Measurements from ENCODE around the gene MED15.
A peak's percentile ranks its signal among the peaks of the same experiment; 100 is the strongest.
"Not testable (repeated sequence)": the region's sequence is repeated elsewhere in the genome, so short reads cannot be mapped to it uniquely, and the experiment has no call there.

The MED15 gene

DNA sequence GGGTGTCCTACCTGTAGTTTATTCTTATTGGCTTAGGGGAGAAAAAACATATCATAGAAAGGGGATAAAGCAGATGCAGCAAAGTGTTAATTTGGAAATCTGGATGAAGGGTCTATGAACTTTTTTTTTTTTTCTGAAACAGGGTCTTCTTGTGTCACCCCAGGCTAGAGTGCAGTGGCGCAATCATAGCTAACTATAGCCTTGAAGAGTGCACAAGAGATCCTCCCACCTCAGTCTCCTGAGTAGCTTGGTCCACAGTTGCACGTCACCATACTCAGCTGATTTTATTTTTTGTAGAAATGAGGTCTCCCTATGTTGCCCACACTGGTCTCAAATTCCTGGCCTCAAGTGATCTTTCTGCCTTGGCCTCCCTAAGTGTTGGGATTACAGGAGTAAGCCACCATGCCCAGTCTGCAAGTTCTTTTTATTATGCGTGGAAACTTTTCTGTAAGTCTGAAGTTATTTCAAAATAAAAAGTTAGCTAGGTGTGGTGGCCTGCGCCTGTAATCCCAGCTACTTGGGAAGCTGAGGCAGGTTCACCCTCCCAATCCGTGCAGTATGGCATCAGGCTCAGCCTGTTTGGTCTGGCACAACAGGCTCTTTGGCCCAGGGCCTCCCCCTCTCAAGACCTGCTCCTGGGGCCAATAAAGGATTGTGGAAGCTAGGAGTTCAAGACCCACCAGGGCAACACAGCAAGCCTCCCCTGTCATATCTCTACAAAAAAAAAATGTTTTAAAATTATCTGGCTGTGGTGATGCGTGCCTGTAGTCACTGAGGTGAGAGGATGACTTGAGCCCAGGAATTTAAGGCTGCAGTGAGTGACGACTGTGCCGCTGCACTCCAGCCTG is 111.9 kb downstream of the MED15 start:
- no peak for DNase-seq (ENCODE audit: low read depth in 2 of 3, low spot score in 2 of 3)

DNA sequence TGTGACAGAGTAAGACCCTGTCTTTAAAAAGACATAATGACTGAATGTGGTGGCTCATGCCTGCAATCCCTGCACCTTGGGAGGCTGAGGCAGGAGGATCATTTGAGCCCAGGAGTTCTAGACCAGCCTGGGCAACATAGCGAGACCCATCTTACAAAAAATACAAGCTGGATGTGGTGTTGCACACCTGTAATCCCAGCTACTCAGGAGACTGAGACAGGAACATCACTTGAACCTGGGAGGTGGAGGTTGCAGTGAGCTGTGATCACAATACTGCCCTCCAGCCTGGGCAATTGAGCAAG is 112.4 kb downstream of the MED15 start:
- DNase-seq (ENCODE audit: low read depth in 2 of 3, low spot score in 2 of 3): not testable (repeated sequence)

DNA sequence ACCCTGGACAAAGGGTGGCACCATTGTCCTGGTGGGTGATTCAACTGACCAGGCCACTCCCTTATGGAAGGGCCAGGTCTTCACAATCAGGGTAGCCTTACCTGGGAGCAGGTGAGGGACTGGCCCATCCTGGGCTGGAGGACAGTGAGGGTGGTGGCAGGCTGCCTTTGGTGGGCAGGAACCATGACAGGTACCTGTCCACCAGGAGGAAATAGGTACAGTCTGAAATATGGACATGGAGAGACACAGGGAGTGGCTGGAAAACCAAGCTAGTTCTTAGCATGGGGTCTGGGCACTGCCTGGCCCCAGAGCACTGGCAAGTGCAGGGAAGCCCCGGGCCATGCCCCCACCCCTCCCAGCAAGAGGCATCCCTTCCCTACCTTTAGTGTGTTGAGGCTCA is 113.8 kb downstream of the MED15 start:
- no peak for DNase-seq (ENCODE audit: low read depth in 2 of 3, low spot score in 2 of 3)

DNA sequence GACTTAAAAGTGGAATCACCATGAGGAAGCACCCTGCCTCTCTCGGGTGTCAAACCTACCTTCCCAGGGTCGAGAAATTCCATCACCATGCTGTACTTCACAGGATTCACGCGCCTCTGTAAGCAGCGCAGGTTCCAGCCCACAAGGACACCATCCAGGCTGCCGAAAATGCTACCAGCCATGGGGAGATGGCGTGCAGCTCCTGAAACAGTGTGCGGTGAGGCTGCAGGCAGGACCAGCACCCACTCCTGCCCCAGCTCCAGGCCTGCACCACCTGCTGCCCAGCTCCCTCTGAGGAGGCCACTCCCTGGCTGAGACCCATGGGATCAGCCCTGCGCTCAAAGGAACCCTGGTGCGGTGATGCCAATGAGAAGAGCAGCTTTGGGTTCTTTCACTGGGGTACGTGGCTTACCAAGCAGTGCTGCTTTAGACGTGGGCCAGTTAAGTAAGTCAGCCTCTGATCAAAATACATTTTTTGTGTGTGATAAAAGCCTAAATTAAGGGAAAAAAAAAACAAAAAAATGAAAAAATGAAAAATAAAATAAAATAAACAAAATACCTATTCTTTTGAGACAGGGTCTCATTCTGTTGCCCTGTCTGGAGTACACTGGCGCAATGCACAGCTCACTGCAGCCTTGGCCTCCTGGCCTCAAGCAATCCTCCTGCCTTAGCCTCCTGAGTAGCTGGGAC is 115.4 kb downstream of the MED15 start:
- DNase-seq (ENCODE audit: low read depth in 2 of 3, low spot score in 2 of 3): no peak

DNA sequence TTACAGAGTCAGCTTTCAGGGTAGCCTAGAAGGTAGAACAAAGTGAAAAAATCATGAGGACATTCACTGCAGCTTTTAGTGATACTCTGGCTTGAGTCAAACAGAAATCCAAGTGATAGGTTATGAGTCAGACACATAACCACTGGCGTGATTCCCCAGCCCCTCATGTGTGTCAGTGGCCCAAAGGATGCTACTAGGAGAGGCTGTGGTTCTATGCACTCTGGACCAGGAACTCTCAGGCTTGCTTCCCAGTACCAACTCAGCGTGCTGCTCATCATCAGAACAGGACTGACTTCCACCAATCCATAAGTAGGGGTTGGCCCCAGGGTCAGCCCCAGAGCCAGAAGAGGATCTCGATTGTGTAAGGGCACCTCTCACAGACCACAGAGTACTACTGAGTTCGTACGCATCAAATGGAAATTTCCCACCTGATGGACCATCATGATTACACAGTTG is 116.8 kb downstream of the MED15 start:
- peak; percentile 39 to 53 (median 50) for DNase-seq (ENCODE audit: low read depth in 2 of 3, low spot score in 2 of 3)

DNA sequence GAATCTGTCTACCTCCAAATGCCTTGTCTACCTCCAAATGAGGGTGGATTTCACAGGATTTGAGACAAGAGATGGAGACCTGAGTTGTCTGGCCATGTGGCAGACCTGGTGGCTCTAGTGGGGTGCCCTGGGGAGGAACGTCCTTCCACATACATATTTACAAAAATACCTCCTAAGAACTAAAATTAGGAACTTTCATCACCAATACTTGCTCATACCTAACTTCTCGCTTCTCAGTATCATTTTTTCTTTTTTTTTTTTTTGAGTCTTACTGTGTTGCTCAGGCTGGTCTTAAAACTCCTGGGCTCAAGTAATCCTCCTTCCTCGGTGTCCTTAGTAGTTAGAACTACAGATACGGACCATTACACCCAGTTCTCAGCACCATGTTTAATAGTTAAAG is 117.9 kb downstream of the MED15 start:
- DNase-seq (ENCODE audit: low read depth in 2 of 3, low spot score in 2 of 3): no peak

DNA sequence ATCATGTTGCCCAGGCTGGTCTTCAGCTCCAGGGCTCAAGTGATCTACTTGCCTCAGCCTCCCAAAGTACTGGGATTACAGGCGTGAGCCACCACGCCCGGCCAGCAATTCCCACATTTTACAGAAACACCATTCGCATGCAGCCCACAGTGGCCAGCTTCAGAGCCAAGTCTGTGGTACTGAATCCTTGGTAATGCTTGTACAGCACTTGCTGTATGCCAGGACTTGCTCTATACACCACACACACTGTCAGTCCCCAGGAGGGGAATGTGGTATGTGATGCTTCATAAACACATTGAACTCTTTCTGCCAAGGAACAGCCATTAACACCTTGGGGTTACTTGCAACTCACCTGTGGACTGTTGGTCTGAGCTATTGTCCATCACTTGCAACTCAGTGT is 119.4 kb downstream of the MED15 start:
- no peak for DNase-seq (ENCODE audit: low read depth in 2 of 3, low spot score in 2 of 3)

DNA sequence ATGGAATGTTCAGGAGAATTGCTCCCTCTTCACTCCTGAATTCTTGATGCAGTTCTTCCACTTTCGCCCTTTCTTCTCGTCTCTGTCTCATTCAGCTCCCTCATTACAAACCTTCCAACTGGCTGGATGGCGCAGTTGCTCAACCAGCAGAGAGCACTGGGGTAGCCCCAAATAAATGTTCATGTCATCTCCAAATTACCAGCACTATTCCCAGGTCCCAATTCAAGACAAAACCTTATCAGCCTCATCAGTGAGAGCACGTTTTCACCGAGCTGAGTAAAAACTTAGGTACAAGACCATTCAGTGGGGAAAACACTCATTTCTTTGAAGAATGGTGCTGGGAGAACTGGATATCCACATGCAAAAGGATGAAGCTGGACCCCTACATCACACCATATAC is 120.0 kb downstream of the MED15 start:
- no peak for DNase-seq (ENCODE audit: low read depth in 2 of 3, low spot score in 2 of 3)

DNA sequence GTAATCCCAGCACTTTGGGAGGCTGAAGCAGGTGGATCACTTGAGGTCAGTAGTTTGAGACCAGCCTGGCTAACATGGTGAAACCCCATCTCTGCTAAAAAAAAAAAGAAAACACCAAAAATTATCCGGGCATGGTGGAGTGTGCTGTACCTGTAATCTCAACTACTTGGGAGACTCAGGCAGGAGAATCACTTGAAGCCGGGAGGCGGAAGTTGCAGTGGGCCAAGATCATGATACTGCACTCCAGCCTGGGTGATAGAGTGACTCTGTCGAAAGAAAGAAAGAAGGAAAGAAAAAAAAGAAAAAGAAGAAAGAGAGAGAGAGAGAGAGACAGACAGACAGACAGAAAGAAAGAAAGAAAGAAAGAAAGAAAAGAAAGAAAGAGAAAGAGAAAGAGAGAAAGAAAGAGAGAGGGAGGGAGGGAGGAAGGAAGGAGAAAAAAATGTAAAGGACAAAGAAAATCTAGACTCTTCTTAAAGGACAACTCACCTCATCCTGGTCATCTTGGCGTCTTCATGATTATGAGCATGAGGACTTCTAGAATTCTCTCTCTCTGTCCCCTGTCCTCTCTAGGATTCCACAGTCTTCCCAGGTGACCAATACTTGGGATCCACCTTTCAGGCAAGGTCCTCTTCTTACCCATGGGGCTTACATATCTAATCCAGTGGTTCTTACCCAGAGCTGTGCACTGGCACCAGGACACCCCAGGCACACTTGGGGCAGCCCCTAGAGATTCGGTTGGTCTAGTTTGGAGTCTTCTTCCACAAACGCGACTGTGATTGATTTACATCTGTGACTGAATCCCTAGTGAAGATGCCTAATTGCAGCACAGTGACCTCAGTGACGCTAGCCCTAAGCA is 120.9 kb downstream of the MED15 start:
- no peak for DNase-seq (ENCODE audit: low read depth in 2 of 3, low spot score in 2 of 3)

DNA sequence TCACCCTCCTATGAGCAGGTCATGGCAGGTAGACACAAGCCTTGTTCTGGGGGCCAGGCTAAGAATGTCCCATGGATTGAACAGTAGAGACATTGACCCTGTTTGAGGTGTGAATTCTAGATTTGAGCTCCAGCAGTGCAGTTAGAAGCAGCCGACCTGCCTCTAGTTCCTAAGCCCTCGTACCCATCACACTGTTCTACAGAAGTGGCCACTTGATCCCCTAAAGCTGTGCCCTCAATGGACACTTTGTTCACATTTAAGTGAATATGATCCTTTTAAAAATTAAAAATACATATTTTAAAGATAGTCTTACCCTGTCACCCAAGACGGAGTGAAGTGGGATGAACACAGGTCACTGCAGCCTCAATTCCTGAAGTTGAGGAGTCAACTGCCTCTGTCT is 122.0 kb downstream of the MED15 start:
- no peak for DNase-seq (ENCODE audit: low read depth in 2 of 3, low spot score in 2 of 3)

DNA sequence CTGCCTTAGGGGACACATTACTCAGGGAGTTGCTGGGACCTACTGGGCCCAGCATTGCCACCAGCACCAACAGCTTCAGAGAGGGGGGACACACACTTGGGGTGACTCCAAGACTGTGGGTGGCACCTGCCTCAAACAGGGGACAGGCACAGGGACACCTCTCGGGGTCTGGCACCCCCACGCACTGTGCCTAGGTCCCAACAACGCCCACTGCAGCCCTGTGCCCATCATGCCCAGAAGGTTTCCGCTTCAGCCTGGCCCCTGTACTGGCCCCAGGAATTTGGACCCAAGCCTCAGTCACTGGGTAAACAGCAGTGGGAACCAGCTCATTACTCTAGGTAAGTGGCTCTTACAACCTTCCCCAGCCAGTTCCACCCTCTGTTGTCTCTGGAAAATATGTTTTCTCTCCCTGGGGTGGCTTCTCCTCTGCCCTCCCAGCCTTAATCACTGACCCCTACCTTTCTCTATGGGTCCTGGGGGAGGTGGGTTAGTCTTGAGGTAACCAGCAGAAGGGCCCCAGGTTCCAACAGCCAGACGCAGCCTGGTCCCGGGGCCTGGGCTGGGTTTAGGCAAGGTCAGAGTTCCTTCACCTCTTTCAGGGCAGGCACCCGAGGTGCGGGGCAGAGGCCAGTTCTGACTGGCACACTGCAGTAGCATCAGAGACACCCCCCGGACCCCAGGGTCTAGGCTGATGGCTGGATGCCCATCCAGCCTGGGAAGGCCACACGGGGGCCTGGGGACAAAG is 123.6 kb downstream of the MED15 start:
- no peak for DNase-seq (ENCODE audit: low read depth in 2 of 3, low spot score in 2 of 3)

DNA sequence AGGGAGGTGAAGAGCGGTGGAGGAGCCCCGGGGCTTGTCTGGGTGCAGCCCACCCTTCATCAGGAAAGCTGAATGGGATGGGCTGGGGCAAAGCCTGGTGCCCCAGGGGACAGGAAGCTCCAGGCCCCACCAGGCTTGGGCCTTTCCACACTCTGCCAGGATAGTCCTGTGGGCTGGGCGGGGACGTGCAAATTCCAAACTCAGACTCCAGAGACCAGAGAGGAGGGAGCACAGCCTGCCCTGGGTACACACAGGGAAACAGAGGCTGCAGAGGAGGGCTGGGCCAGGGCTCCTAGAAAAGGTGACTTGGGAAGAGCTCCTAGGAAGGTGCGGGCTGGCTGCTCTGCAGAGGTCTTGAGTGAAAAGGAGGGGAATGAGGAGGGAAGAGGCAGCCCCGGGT is 124.7 kb downstream of the MED15 start:
- no peak for DNase-seq (ENCODE audit: low read depth in 2 of 3, low spot score in 2 of 3)

DNA sequence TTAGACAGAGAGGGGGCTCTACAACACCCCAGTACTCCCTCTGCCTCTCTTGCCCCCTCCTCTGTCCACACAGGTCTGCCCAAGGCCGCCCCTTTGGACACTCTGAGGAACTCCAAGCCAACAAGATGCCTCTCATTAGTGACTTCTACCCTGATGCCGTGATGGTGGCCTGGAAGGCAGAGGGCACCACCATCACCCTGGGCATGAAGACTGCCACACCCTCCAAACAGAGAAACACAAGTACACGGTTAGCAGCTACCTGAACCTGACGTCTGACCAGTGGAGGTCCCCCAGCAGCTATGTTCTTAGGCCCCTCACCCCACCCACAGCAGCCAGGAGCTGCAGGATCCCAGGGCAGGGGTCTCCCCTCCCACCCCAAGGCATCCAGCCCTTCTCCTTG is 125.1 kb downstream of the MED15 start:
- DNase-seq (ENCODE audit: low read depth in 2 of 3, low spot score in 2 of 3): no peak

DNA sequence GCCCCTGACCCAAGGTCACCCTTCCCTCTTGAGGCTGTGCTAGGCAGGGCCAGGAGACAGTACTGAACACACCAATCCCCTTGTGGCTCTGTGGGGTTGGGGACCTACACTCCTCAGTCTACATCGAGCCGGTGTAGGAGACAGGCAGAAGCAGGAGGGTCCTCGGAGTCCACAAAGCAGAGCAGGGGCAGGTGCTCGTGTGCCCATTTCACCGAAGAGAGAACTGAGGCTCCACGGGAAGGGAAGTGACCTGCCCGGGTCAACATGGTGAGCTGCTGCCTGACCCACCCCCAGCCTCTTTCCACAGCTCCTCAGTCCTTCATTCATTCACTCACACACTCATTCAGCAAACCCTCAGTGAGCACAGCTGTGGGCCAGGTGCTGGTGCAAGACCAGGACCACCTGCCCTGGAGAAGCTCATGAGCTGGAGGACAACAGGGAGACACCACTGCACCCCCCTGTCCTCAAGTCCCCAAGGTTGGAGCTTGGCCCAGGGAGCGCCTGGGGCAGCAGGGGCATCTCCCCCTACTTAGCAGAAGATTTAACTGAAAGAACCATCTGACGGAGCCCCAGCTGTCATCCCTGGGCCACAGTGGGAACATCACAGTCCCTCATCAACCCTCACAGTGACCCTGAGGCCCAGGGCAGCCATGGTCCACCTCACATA is 127.3 kb downstream of the MED15 start:
- DNase-seq (ENCODE audit: low read depth in 2 of 3, low spot score in 2 of 3): no peak

DNA sequence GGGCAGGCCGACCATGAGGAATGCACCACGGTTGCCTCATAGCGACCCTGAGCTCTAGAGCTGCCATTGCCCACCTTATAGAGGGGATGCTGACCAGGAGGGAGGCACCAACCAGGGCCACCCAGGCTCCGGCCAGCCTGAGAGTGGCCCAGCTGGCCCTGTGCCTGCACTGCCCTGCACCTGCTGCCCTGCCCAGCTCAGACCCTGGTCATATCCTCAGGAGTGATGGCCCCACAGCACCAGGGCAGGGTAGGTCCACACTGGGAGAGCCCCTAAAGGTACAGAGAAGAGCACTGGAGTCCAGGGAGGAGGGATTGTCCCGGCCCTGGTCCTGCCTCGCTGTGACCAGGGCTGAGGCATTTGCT is 127.8 kb downstream of the MED15 start:
- no peak for DNase-seq (ENCODE audit: low read depth in 2 of 3, low spot score in 2 of 3)

DNA sequence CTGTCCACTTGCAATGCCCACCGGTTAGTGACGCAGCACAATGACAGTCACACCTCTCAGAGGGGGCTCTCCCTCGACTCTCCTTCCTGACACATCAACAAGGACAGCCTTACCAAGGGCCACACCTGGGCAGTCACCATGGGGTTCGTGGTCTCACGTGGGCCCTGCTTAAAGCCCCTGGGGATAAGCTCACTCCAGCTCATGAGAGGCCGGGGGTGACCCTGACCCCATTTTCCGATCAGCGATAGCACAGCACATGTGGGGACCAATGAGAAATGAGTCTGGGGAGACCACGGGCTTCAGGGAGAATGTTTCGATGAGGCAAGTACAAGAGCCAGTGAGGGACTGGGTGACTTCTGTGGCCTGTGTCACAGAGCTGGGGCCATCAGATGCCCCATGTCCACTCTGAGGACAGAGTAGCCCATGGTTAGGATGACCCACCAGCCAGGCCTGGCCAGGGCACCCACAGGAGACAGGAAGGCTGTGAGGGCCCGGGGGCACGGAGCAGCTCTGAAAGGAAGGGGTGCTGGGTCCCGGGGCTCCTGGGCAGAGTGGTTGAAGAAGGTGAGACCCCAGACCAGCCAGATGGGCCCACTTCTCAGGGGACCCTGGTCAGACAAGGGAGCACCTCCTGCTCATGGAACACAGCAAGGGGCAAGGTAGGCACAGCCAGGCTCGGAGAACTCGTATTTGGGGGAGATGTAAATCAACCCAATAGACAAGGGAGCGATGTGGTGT is 128.8 kb downstream of the MED15 start:
- DNase-seq (ENCODE audit: low read depth in 2 of 3, low spot score in 2 of 3): no peak

DNA sequence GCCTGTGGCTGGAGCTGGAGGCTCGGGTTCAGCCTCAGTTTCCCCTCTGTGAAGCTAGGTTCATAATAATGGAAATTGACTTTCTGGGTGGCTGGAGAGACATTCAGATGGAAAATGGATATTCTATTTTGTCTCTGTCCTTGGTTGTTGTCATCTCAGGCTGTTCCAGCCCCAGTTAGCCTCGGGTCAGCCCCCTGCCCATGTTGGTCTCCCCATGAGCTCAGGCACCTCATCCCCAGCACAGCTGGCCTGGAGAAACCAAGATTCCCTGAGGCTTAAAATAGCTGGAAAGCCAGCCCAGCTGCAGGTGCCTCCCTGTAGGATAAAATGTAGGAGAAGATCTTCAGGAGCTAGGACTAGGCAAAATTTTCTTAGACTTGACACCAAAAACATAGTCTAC is 129.5 kb downstream of the MED15 start:
- no peak for DNase-seq (ENCODE audit: low read depth in 2 of 3, low spot score in 2 of 3)
